Activated CD4-positive, alpha-beta T cell treated with anti-CD3 and anti-CD28 coated beads, Interleukin-2, Interleukin-4, amounts not matched to agents 100 ng/mL and 50 ng/mL, durations not matched to agents 16 hours and 8 hours (primary cell): ENCODE results near the gene GOSR2.
"Not testable (repeated sequence)": the region's sequence is repeated elsewhere in the genome, so short reads cannot be mapped to it uniquely, and the experiment has no call there.

Experiments
- DNase-seq: peaks from one replicate; pipeline ENCODE4 v3.0.0-alpha.2; 2020; ENCODE audit warnings: low spot score

GOSR2 gene

DNA sequence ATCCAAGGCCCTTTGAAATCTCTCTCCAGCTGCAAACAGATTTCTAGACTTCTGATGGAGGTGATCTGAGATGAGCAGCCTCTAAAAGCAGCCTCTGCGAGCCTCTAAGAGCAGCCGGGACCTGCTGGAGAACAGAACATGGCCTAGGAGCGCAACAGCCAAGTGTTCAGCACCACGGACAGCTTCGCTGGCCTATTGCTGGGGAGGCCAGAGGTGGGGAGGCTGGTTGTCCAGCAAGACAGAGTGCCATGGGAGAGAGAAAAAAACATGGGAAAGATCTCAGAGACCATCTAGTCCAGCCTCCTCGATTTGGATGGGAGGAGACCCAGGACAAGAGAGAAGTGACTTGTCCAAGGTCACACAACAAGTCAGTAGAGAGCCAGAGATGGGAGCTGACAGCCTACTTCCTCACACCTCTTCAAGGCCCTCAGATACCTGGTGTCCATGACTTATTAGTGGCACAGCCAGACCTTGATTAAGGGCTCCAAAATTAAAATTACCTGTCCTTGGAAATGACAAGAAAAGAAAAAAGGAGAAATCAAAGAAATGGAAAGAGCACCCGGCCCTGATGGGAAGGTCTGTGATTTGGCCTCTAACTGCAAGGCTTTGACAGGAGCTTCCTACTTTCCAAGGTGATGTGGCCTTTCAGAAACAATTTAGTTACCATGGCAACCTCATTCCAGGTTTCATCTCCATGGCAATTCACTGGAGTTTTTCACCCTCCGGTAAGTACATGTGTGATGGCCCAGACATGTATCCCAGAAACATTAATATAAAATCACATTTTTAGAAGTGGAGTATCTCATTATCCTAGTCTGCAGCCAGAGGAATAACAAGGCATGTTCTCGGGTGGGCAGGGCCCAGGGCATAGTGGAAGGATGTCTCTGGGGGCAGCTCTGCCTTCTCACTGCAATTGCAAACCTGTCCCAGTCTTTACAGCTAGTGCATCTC, 41.6 kb downstream of the GOSR2 start:
- no peak for DNase-seq

DNA sequence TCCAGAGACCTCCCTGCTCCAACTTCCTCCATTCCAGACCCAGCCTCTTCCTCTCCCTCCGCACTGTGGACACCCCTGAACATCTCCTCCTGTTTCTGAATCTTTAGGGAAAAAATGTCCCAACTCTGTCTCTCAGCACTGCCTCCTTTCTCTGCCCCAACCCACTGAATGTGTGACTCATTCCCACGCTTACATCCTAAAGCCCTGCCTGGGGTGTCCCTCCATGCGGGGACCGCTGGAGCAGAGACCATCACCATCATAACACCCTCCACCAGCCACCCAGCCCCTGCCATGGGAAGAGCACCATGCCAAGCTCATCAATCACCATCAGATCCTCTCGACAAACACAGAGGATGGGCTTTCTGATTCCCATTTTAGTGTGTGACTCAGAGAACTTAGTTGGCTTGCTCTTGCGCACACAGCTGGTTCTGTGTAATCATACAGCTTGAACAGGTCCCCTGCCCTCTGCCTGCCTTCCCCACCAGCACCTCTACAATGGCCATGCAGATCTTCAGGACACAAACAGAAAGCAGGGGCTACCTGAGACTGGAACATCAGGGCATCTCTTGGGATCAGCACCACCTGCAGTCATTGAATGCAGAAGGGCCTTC, 45.4 kb downstream of the GOSR2 start:
- DNase-seq: no peak

DNA sequence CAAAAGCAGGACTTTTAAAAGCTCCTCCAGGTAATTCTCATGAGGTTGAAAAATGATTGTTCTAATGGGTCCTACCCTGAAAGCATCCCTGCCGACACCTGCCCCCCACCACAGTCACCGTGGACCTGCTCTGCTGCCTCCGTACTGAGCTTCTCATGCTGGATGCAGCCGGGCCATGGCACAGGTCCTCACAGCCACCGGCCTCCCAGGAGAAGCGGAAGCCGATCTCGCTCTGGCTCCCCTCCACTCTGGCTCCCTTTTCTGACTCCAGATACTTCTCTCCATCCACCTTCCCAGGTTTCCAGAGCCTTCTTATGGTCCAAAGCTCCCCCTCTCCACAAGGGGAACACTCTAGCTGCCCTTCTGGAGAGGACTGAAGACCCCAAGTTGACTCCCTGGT, 45.9 kb downstream of the GOSR2 start:
- no peak for DNase-seq

DNA sequence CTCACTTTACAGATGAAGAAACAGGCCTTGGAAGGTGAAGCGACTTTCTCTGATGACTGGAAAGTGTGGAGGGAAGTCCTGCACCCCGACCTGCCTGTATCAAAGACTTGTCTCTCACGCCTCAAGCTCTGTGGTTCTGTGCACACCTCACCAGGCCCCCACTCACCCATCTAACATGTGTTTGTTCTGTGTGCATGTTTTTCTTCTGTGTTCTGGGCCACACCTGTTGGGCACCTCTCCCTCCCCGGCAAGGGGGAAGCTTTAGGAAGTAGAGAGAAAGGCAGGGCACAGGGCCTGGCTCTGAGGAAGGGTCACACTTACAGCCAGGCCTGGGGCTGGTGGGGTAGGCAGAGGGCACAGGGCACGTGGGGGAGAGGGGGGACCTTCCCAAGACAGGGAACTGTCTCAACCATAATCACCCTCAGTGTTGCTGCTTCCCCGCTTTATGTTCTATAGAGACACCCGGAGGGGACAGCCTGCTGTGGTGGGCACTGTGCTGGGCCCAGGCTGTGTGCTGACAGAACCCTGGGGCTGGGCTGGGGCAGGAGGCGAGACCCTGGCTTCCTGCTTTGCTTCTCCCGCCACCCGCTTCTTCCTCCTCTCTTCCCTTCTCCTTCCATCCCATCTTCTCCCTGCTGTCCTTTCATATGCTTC, 48.8 kb downstream of the GOSR2 start:
- DNase-seq: no peak

DNA sequence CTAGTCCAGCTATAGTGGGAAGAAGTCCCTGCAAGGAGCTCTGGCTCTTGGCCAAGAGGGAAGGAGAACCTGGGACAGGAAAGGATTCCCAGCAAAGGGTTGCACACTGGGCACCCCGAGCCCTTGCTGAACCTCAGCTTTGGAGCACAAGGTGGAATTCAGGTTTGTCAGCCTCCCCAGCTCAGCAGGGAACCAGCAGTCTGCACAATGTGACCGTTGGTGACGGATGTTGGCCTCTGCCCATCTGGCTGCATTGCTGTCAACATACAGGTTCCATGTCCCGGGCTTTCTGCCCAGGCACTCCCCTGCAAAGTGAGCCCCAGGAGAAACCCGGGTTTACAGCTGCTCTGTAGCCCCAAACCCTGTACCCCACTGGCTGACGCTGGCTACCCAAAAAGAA, 49.4 kb downstream of the GOSR2 start:
- DNase-seq: no peak

DNA sequence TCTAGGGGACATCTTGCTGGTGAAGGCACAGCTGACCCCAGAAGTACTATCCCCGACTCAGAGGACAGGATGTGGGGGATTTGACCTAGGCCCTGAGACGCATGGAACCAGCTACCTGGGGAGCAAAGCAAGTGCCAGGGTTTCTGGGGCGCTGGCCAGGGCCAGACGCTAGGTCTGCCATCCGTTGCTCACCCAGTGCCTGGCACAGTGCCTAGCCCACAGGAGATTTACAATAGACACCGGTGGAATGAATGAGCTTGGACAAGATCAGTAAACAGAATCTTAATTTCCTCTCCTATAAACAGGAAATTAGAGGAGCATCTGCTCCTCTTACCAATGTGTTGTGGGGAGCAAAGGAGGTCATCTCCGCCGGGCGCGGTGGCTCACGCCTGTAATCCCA, 51.1 kb downstream of the GOSR2 start:
- DNase-seq: no peak

DNA sequence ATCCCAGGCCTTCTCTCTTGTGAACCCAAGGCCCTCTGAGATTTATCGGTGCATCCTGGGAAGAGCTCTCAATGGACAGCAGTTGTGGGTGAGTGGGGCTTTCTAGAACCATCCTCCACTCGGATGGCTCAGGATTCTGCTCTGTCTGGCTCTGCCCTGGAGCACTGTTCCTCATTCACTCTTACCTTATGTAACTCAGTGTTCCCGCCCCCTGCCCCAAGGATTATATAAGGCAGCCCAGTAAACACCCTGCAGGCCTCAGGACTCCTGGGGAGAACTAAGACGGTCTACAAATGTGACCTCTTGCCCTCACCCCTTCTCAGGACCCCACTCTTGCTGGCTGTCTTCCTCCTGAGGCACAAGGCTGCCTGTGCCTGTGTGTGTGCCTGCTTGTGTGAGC, 52.3 kb downstream of the GOSR2 start:
- no peak for DNase-seq

DNA sequence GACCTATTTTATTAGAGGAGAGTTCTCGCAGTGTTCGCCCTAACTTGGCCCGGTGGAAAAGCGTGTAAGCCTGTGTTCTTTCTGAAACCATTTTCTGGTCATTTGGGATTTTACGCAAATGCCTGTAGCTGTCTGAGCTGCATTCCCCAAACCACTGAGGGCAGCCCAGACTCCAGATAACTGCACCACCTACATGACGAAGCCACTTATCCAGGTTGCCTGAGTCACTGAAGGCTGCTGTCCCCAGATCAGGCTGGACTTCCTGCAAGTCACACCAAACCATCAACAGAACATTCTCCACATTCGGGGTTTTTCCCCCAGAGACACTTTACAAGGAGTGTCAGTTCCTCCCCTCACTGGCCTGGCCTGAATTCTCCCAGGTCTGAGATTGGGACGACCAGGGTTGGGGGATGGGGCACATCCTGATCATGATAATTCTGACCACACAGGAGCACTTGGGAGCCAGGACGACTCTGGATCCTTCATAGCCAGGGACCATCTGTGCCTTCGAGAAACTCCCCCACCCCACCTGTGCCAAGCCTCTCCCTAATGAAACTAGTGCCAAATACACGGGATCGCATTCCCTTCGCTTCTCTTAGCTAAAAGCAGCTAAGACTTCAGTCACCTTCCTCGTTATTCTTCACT, 53.8 kb downstream of the GOSR2 start:
- no peak for DNase-seq

DNA sequence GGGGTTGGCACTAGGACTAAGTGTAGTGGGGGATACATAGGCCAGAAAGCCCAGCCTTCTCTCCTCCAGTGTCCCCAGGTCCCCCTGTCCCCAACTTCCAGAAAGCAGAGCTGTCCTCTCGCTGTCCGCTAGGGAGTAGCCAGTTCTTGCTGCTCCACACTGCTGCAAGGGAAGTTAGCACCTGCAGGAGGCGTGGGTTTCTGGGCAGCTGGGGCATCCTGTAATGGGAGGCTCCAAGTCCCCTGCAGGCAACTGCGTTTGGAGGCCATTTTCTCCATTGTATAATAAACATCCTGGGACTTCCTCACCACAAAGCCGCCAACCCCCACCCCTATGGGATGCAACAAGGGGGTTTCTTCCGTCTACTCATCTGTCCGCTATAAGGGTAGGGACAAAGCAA, 54.4 kb downstream of the GOSR2 start:
- DNase-seq: no peak

DNA sequence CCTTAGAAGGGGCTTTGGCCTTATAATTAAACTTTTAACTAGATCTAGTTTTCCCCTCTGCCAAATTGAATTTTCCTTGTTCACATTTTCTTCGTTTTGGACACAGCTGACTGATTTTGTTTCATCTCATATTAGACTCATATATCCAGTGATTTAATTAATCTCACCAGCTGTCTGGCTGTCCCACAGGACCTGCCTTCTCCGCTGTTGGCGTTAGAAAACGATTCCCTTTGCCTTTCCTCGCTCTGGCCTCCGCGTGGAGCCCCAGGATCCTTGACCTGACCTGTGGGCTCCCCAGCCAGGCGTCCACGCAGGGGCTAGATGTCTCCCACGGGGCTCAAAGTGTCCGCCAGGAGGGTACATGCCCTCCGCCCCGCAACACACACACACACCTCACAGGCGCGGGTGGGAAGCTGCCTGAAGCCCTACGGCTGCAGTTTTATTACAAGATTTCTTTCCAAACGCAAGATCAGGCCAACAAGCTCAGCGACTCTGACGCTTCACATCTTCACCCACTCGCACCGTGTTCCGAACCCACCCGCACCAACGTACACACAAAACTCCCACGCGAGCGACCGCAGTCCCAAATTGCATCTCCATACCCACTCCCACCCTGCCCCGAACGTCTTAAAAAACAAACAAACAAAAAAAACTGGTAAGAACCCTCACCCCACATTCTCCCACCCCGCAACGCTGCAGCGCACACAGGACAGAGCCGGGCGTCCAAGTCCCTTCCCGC, 55.0 kb downstream of the GOSR2 start:
- no peak for DNase-seq

DNA sequence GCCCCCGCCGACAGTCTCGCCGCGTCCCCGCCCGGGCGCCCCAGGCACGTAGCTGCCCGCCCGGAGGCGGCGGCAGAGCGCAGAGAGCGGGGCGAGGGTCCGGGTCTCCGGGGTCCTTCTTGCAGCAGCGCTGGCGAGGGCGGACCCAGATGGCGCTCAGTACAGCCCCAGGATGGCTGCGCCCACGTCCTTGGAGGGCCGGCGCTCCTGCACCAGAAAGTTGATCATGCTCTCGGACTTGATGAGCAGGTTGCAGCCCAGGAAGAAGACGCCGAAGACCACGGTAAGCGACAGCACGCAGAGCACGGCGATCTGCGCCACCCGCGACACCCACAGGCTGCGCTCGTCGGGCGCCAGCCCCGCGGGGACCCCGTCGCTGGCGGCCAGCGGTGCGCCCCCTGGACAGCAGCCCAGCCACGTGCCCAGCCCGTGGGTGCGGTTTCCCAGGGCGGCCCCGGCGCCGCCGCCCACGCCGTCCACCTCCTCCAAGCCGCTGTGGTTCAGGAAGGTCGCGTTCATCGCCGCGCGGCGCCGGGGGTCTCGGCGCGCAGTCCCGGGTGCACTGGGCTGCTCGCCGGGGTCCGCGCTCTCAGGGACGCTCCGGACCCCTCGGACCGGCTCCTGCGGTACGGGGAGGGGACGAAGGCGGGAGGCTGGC, 55.7 kb downstream of the GOSR2 start:
- DNase-seq: no peak

DNA sequence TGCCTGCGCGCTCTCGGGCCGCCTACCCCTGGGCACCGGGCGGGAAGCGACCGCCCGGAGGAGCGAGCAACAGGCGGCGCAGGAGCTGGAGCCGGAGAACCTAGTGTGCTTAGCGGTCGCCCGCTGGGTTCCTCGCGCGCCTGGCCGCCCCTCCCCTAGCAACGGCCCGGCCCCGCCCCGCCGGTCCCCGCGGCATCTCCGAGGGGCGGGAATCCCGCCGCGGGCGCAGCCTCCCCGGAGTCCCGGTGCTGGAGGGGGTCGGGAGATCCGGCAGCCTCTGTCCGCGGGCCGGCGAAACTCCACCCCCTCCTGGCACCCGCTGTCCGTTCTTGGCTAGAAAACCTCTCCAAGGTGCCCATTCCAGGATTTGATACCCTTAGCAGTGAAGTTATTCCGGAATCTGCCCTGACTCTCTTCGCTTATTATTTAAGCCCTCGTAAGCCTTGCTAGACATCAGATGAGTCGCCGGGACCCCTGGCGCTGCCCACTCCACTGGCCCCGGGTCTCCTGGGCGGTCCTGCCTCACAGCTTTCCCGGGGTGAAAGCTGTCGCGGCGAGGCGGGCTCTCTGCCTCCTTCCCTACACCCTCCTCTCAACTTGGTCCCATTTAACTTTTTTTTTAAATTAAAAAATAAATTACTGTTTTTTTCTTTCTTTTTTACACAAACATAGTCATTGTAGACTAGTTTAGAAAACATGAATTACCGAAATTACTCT, 56.3 kb downstream of the GOSR2 start, which contains the start of gene RPRML:
TSS of gene RPRML (minus strand) at position 107 of the 717 bp plus-strand sequence. CDS start 246 bp downstream, outside the sequence.
- DNase-seq: no peak

DNA sequence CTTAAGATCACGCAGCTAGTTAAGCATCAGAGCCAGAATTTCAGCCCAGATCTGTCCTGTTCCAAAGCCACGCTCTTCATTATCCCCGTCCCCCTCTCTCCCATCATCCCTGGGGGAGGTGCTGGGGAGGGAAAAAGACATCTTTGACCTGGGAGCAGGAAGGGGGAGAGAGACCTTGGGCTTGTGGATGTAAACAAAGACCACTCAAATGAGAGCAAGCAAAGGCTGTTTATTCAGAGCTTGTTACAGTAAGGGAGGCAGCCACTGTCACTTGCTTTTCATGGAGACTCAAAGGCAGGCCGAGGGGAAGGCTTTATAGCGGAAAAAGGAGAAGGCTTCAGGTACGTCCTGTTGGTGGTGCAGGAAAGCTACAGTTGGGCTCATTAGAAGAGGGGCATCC, 59.6 kb downstream of the GOSR2 start:
- no peak for DNase-seq

DNA sequence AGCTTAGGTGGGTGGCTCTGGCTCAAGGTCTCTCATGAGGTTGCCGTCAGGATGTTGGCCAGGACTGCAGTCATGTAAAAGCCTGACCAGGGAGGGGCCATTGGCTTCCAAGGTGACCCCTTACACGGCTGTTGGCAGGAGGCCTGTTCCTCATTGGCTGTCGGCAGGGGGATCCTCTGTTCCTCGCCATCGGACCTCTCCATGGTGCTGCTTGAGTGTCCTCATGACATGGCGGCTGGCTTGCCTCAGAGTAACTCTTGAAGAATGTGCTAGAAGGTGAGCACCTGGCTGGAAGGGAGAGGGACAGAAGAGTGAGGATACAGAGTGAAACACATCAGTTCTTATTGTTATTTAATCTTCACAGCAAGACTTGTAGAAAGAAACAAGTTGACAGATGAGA, 60.8 kb downstream of the GOSR2 start:
- no peak for DNase-seq

DNA sequence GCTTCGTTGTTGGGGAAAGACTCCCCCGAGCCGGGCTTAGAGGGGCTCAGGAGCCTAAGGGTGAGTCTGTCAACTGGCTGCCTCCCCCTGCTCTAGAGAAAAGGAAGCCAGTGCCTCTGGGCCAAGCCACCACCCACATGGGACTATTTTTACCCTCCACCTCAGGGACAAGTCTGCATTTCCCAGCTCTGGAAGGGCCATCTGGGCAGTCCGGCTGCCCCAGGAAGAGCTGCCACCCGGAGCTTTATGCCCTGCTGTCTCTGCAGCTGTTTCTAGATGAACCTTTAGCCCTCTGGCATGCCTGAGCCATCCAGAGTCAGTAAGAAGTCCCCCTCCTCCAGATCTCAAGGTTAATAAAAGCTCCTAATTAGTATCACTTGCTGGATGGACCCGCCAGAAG, 61.4 kb downstream of the GOSR2 start:
- no peak for DNase-seq

DNA sequence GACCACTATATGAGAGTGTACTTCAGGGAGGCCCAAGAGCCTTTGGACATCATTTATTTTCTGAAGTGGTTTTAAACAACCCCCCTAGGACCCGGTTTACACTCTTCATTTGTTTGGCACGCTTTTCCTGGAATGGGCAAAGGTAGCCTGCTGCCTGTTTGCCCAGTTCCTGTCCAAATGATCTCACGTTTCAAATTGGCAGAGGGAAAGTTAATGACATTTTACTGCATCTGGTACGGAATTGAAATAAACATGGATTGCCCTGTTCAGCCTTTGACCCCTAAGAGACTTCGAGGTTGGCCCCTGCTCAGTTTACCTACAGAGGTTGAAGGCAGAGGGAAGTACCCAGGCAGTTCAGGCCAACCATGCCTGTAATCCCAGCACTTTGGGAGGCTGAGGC, 61.9 kb downstream of the GOSR2 start:
- DNase-seq: no peak

DNA sequence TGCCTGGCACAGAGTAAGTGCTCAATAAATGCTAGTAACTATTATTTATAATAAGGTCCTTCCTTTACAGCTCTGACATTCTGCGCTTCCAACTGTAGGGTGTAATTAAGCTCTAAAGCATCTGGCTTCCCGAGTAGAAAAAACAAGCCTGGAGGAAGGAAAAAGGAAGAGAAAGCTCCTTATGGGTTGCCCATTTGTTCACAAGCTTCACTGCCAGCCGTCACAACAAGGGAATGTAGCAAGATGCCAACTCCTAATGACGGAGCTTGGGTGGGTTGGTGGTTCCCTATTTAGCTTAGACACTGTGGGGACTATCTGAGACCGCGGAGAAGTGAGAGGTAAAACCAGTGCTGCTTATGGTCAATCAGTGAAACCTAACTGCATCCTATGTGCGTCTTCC, 63.4 kb downstream of the GOSR2 start:
- no peak for DNase-seq

DNA sequence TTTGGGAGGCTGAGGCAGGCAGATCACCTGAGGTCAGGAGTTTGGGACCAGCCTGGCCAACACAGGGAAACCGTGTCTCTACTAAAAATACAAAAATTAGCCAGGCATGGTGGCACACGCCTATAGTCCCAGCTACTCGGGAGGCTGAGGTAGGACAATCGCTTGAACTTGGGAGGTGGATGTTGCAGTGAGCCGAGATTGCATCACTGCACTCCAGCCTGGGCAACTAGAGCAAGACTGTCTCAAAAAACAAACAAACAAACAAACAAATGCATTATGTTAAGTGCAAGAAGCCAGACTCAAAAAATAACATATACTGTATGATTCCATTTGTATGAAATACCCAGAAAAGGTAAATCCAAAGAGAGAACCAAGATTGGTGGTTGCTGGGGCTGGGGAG, 65.0 kb downstream of the GOSR2 start:
- DNase-seq: not testable (repeated sequence)

DNA sequence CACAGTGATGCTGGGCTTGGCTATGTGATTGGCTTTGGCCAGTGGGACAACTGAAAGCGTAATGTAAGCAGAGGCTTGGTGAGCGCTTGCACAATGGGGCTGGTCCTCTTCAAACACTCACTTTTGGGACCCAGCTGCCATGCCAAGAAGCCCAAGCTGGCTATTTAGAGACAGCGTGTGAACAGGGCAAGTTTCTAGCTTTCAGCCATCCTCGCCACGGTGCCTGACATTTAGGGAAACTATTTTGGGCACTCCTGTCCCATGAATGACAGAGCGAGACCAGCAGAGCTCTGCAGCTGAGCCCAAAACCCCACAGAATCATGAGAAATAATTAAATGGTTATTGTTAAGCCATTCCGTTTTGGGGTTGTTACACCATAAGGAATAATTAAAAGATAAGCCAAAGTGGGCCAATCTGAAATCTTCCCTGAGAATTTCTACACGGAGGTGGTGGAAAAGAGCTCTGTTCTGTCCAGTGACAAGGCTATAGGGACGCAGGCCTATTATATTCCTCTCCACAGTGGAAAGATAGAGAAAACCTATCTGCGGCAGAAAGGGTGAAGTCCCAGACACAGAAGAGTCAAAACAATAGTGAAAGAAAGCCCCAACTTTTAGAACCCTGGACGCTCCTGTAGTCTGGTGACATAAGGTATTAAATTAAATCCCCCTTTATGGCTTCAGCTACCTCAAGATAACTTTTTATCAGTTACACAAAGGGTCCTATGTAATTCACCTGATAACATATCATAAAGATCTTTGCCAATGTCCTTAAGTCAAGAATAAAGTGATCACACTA, 66.9 kb downstream of the GOSR2 start:
- DNase-seq: no peak

DNA sequence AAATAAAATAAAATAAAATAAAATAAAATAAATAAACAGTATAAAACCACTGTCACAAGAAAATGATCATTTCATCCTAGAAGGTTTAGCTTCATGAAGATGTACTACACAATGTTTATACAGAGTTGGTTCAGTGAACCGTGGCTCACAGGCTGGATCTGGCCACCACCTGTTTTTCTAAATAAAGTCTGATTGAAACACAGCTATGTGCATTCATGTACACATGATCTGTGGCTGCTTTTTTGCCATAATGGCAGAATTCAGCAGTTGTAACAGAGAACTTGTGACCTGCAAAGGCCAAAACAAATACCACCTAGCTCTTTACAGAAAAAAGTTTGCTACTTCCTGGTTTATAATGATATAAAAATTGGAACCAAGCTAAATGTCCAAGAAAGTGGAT, 68.7 kb downstream of the GOSR2 start:
- no peak for DNase-seq
